ENCODE measurements around the gene RBMS1.
A peak's percentile ranks its signal among the peaks of the same experiment; 100 is the strongest.

DNA sequence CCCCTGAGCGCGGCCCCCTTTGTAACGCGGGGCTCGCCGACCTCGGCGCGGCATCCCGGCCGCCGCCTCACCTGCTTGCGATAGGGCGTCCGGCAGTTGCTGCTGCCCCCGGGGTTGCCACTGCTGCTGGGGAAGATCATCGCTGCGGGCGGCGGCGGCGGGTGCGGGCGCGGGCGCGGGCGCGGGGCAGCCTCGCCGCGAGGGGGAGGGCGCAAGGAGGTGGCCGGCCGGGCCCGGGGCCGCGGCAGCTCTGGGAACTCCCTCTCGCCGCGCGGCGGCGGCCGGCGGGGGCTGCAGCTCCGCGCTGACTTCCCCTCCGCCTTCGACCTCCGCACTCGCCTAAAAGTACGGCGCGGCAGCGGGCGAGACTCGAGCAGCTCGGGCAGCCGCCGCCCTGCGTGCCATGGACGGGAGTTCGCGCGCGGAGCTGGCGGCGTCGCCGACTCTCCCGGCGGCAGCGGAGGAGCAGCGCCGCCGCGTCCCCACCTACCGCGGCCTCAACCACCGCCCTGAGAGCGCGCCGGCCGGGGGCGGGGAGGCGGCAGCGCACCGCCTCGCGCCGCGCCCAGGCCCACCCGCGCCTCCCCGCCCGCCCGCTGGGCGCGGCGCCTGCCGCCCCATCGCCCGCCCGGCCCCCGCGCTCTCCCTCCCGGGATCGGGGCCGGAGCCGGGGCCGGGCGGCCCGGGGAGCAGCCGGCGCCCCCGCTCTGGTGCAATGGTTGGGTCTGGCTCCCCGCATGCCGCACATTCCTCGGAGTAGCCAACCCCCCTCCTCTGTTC lies 86.0 kb downstream of the RBMS1 start:
- TF ChIP-seq, protein P1, sequence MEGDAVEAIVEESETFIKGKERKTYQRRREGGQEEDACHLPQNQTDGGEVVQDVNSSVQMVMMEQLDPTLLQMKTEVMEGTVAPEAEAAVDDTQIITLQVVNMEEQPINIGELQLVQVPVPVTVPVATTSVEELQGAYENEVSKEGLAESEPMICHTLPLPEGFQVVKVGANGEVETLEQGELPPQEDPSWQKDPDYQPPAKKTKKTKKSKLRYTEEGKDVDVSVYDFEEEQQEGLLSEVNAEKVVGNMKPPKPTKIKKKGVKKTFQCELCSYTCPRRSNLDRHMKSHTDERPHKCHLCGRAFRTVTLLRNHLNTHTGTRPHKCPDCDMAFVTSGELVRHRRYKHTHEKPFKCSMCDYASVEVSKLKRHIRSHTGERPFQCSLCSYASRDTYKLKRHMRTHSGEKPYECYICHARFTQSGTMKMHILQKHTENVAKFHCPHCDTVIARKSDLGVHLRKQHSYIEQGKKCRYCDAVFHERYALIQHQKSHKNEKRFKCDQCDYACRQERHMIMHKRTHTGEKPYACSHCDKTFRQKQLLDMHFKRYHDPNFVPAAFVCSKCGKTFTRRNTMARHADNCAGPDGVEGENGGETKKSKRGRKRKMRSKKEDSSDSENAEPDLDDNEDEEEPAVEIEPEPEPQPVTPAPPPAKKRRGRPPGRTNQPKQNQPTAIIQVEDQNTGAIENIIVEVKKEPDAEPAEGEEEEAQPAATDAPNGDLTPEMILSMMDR (IDR thresholded peaks at IDR 0.05) = peak in 1 of 3 donors; percentile 21
- TF ChIP-seq POLR2AphosphoS5 (IDR thresholded peaks at IDR 0.05) (peak in 2 of 3 donors; percentile 4 to 41), POLR2A (IDR thresholded peaks at IDR 0.05) (no peak)

All from breast epithelium (tissue), 3 donors.